ENCODE measurements around the gene LAMP1. TPM values are rescaled to one million over a fixed set of nuclear protein-coding genes. Genes with fewer than 3 reads are reported as not detected.
"Not testable (repeated sequence)": the region's sequence is repeated elsewhere in the genome, so short reads cannot be mapped to it uniquely, and the experiment has no call there.

The LAMP1 gene, protein sequence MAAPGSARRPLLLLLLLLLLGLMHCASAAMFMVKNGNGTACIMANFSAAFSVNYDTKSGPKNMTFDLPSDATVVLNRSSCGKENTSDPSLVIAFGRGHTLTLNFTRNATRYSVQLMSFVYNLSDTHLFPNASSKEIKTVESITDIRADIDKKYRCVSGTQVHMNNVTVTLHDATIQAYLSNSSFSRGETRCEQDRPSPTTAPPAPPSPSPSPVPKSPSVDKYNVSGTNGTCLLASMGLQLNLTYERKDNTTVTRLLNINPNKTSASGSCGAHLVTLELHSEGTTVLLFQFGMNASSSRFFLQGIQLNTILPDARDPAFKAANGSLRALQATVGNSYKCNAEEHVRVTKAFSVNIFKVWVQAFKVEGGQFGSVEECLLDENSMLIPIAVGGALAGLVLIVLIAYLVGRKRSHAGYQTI
- total RNA-seq (100 to 1,000 TPM in 5 of 10 donors, 10 to 100 TPM in 5; 80.4 to 153 (median 101) TPM), polyA plus RNA-seq (10 to 100 TPM; 35.9 to 72.6 TPM)
- long read RNA-seq, donor 1, transcript LAMP1-201 (9 exons, 2,699 nt): major isoform, 142 of 162 reads
- long read RNA-seq, donor 1, partial matches to known transcripts: 6 of 162 reads
- long read RNA-seq, donor 1, other reads (novel, unspliced or antisense): 14 of 162 reads
- long read RNA-seq, donor 2, transcript LAMP1-201 (9 exons, 2,699 nt): major isoform, 163 of 203 reads
- long read RNA-seq, donor 2, partial matches to known transcripts: 29 of 203 reads
- long read RNA-seq, donor 2, other reads (novel, unspliced or antisense): 11 of 203 reads
- long read RNA-seq, donor 3, transcript LAMP1-201 (9 exons, 2,699 nt): major isoform, 20 of 25 reads
- long read RNA-seq, donor 3, partial matches to known transcripts: 2 of 25 reads
- long read RNA-seq, donor 3, other reads (novel, unspliced or antisense): 3 of 25 reads

DNA sequence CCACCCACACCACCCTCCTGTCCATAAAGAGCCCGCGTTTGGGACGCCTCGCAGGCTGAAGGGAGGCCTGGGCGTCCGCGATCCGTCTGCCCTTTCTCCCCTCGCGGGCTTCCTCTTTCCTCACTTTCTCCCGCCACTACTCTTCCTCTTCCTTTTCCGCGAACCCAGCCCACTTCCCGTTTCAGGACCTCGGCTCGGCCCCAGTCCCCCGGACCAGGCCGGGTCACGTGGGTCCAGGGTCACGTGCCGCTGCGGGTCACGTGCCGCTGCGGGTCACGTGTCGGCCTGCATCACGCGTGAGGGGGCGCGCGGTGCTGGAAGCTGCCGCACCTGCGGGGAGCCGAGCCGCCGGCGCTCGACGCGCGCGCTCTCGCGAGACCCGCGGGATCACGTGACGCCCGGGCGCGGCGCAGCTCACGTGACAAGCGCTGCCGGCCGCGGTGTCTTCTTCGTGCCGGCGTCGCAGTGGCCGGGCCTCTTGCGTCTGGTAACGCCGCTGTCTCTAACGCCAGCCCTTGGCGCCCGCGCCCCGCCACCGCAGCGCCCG, at the start of gene LAMP1:
Gene LAMP1 (plus strand): TSS at position 417 of the 547 bp plus-strand sequence. CDS start 196 bp downstream, outside the sequence.
- TF ChIP-seq, protein P1, sequence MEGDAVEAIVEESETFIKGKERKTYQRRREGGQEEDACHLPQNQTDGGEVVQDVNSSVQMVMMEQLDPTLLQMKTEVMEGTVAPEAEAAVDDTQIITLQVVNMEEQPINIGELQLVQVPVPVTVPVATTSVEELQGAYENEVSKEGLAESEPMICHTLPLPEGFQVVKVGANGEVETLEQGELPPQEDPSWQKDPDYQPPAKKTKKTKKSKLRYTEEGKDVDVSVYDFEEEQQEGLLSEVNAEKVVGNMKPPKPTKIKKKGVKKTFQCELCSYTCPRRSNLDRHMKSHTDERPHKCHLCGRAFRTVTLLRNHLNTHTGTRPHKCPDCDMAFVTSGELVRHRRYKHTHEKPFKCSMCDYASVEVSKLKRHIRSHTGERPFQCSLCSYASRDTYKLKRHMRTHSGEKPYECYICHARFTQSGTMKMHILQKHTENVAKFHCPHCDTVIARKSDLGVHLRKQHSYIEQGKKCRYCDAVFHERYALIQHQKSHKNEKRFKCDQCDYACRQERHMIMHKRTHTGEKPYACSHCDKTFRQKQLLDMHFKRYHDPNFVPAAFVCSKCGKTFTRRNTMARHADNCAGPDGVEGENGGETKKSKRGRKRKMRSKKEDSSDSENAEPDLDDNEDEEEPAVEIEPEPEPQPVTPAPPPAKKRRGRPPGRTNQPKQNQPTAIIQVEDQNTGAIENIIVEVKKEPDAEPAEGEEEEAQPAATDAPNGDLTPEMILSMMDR (IDR thresholded peaks at IDR 0.05): no peak
- WGBS, 2 donors: 0% methylated on average over 72 to 74 of the region's 74 CpGs
- DNase-seq (peak; percentile 97 to 100), ATAC-seq (peak; percentile 95 to 97 (median 96))
- H3K4me1 ChIP-seq: peaks cover 0 to 49% (median 25%) of the 10 kb centered on the region in 9 donors
- H3K9me3 ChIP-seq: no peaks in the 10 kb centered on the region
- H3K27me3 ChIP-seq: peaks cover 0 to 7% (median 0%) of the 10 kb centered on the region in 7 donors
- peak within 1 kb of the TSS; percentile 68 to 95 (median 82) for H3K4me3 ChIP-seq
- intact Hi-C loops (cut with DNase I): loop anchor here in 1 of 10 donors (5.0 kb wide), 1 partner anchor 95 kb away; no protein-coding TSS in a partner anchor
- peaks cover 0 to 4% (median 0%) of the 10 kb centered on the region in 9 donors for H3K36me3 ChIP-seq
- H3K27ac ChIP-seq: peak within 1 kb of the TSS; percentile 25 to 96 (median 86)

DNA sequence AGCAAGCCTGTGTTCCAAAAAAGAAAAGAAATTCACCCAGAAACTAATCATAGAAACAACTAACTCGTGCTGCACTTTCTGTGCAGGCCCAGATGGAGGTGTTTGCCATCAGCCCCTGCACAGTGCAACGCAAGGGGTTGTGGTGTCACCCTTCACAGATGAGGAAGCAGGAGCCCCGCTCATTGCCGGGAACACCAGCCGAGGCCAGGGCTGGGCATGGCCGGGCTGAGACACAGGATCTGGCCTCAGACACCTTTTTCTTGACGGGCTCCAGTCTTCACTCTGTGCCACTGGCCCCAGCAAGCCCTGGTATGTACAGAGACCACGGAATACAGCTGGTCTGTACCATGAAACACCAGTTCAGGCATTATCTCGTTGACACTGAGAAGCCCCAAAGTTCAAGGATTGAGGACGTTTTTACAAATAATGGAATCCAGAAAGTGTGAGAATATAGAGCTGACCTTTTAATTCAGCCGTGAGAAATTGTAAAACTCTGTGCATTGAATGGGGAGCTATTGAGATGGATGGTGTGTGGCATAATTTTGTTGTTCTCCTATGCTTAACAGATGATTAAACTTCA, 44.4 kb upstream of the LAMP1 start:
- H3K4me3 ChIP-seq: no peak overlapping the region
- no peaks in the 10 kb centered on the region for H3K9me3 ChIP-seq
- no peaks in the 10 kb centered on the region for H3K27me3 ChIP-seq
- H3K27ac ChIP-seq: no peak overlapping the region
- H3K36me3 ChIP-seq: peaks cover 0 to 100% (median 86%) of the 10 kb centered on the region in 9 donors
- WGBS, 2 donors: 89% methylated on average over 11 of the region's 11 CpGs
- H3K4me1 ChIP-seq: no peaks in the 10 kb centered on the region
- no peak for DNase-seq
- intact Hi-C loops (cut with DNase I): no loop called here
- TF ChIP-seq, protein P1 (IDR thresholded peaks at IDR 0.05): no peak
- ATAC-seq: peak in 1 of 8 donors; percentile 31

DNA sequence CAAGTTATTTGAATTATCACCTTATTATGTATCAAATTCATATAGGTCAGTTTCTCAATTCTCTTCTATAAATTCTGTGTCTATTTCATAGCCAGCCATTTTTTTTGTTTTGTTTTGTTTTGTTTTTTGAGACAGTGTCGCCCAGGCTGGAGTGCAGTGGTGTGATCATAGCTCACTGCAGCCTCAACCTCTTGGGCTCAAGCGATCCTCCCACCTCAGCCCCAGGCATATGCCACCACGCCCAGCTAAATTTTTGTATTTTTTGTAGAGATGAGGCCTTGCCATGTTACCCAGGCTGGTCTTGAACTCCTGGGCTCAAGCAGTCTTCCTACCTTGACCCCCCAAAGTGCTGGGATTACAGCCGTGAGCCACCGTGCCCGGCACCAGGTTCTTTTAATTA, 39.1 kb upstream of the LAMP1 start:
- ATAC-seq; H3K27me3 ChIP-seq; H3K9me3 ChIP-seq; H3K27ac ChIP-seq; H3K4me1 ChIP-seq; intact Hi-C loops (cut with DNase I); H3K4me3 ChIP-seq; DNase-seq: not testable (repeated sequence)
- peaks cover 3 to 100% (median 71%) of the 10 kb centered on the region in 9 donors for H3K36me3 ChIP-seq
- WGBS, 2 donors: 98% methylated on average over 6 of the region's 6 CpGs

DNA sequence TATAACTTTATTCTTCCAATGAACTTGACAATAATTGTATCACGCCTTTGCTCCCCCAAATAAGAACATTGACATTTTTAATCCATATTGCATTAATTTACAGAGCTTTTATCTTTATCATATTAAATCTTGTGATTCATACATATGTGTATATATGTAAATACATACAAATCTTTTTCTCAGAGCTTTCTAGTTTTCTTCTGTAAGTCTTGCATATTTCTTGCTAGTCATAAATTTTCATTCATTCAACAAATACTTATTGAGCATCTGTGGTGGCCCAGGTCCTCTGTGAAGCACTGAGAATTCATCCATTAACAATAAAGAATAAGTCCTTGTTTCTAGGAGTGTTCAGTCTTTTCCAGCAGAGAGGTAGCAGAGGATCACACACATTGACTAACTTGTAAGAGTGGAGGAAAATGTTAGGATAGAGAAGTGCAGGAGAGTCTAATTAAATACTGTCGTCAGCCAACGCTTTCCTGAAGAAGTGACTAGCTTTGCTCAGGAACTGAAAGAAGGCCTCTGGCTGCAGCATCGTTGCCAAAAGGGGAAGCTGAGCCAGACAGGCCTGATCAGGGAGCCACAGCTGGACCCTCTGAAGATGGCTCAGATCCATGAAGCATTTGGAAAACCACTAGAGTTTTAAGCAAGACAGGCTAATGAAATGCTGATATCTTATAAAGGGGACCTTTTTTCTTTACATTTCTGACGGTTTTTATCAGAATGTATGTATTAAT, 38.6 kb upstream of the LAMP1 start:
- Histone ChIP-seq H3K36me3 (peaks cover 3 to 100% (median 71%) of the 10 kb centered on the region in 9 donors), H3K4me1 (peaks cover 0 to 4% (median 0%) of the 10 kb centered on the region in 9 donors), H3K9me3 (no peaks in the 10 kb centered on the region), H3K27me3 (no peaks in the 10 kb centered on the region), H3K4me3 (no peak overlapping the region), H3K27ac (peak overlapping the region in 1 of 10 donors; percentile 8)
- ATAC-seq (peak in 1 of 8 donors; percentile 33), DNase-seq (no peak)
- 92 to 95% methylated on average over 5 of the region's 5 CpGs for WGBS, 2 donors
- TF ChIP-seq, protein P1 (IDR thresholded peaks at IDR 0.05): no peak
- intact Hi-C loops (cut with DNase I): no loop called here
